IMR-90 (cell line): ENCODE results near the gene THBS1. TPM values are rescaled to one million over a fixed set of nuclear protein-coding genes. Genes with fewer than 3 reads are reported as not detected.

Experiments used
- ATAC-seq: fragments of 200-7000 bp; cut with Tn5 transposase; 2 replicates; pipeline ENCODE4 v1.9.1; 2020; ENCODE audit warnings: low read depth, mild to moderate bottlenecking, moderate library complexity
- BruUV-seq: library from RNA; stranded (reverse); fragments of 400-500 nt; replicated peaks from 2 replicates; lab custom pipeline; 2021; lab: Mats Ljungman, UMichigan
- CTCF ChIA-PET: fragments of 300-600 bp; formaldehyde crosslinking; extraction: SDS; loops from one replicate; lab custom pipeline; 2021; ENCODE audit warnings: antibody characterized with exemption; lab: Yijun Ruan, JAX
- POLR2A ChIA-PET: fragments of 300-600 bp; sonication (Branson Sonifier 250); formaldehyde crosslinking; loops from one replicate; lab custom pipeline; 2022; ENCODE audit warnings: antibody characterized with exemption; ENCODE audit not compliant: unreplicated experiment; lab: Charles Lee
- DNase-seq: peaks from one replicate; pipeline ENCODE4 v3.0.0; 2013
- H2AFZ ChIP-seq: replicated peaks from 2 replicates; pipeline ENCODE3; 2013; ENCODE audit warnings: low read length, mild to moderate bottlenecking; ENCODE audit not compliant: poor library complexity
- H2AK5ac ChIP-seq: 2 replicates; pipeline ENCODE4 v1.6.1; 2013; ENCODE audit warnings: low read depth, low read length, inconsistent platforms
- H2AK9ac ChIP-seq: replicated peaks from 2 replicates; pipeline ENCODE3; 2013; ENCODE audit warnings: mild to moderate bottlenecking, low read depth, low read length, moderate library complexity; ENCODE audit not compliant: poor library complexity
- H2BK120ac ChIP-seq: 2 replicates; pipeline ENCODE4 v1.6.1; 2013; ENCODE audit warnings: low read depth, low read length, inconsistent platforms
- H2BK15ac ChIP-seq: 3 replicates; pipeline ENCODE4 v1.6.1; 2013; ENCODE audit warnings: low read depth, low read length, inconsistent platforms
- H2BK20ac ChIP-seq: 2 replicates; pipeline ENCODE4 v1.6.1; 2013; ENCODE audit warnings: low read depth, mild to moderate bottlenecking, inconsistent platforms, low read length, moderate library complexity
- H2BK5ac ChIP-seq: 2 replicates; pipeline ENCODE4 v1.6.1; 2013; ENCODE audit warnings: mild to moderate bottlenecking, low read depth, low read length, inconsistent platforms; ENCODE audit not compliant: poor library complexity, severe bottlenecking
- H3K14ac ChIP-seq: replicated peaks from 2 replicates; pipeline ENCODE4 v1.6.1; 2013; ENCODE audit warnings: low read depth, low read length, inconsistent platforms
- H3K18ac ChIP-seq: 2 replicates; pipeline ENCODE4 v1.6.1; 2013; ENCODE audit warnings: low read depth, low read length, control low read depth
- H3K23ac ChIP-seq: 2 replicates; pipeline ENCODE4 v1.6.1; 2013; ENCODE audit warnings: low read depth, low read length, inconsistent platforms
- H3K27ac ChIP-seq: 2 replicates; pipeline ENCODE4 v1.5.1; 2013; ENCODE audit warnings: mild to moderate bottlenecking, control low read depth, low read length; ENCODE audit not compliant: insufficient read depth
- H3K27me3 ChIP-seq: 2 replicates; pipeline ENCODE4 v1.6.1; 2013; ENCODE audit warnings: low read length; ENCODE audit not compliant: control insufficient read depth, insufficient read depth
- H3K36me3 ChIP-seq: 2 replicates; pipeline ENCODE4 v1.6.1; 2013; ENCODE audit warnings: low read length, mixed read lengths; ENCODE audit not compliant: control insufficient read depth, insufficient read depth
- H3K4ac ChIP-seq: 2 replicates; pipeline ENCODE4 v1.6.1; 2013; ENCODE audit warnings: low read depth, low read length, inconsistent platforms
- H3K4me1 ChIP-seq: 2 replicates; pipeline ENCODE4 v1.6.1; 2013; ENCODE audit warnings: low read length, mixed read lengths; ENCODE audit not compliant: control insufficient read depth, insufficient read depth
- H3K4me2 ChIP-seq: 2 replicates; pipeline ENCODE4 v1.6.1; 2013; ENCODE audit warnings: low read depth, mild to moderate bottlenecking, control low read depth, low read length, moderate library complexity
- H3K4me3 ChIP-seq: 2 replicates; pipeline ENCODE4 v1.5.1; 2013; ENCODE audit warnings: low read depth, mild to moderate bottlenecking, control low read depth, low read length, moderate library complexity; ENCODE audit not compliant: insufficient read depth
- H3K56ac ChIP-seq: 2 replicates; pipeline ENCODE4 v1.6.1; 2013; ENCODE audit warnings: low read length, inconsistent platforms; ENCODE audit not compliant: insufficient read depth; ENCODE audit errors: extremely low read depth
- H3K79me1 ChIP-seq, 2 experiments: 2 replicates each; pipeline ENCODE4 v1.6.1; 2013; ENCODE audit warnings: low read length in 2 of 2, inconsistent platforms in 1 of 2, low read depth in 1 of 2
- H3K9ac ChIP-seq: 2 replicates; pipeline ENCODE4 v1.6.1; 2013; ENCODE audit warnings: low read depth, low read length, control low read depth
- H3K9me1 ChIP-seq: 2 replicates; pipeline ENCODE4 v1.6.1; 2013; ENCODE audit warnings: low read length, inconsistent platforms; ENCODE audit not compliant: insufficient read depth
- H3K9me3 ChIP-seq: 2 replicates; pipeline ENCODE4 v1.6.1; 2013; ENCODE audit warnings: low read length; ENCODE audit not compliant: control insufficient read depth, insufficient read depth
- H4K20me1 ChIP-seq: 2 replicates; pipeline ENCODE4 v1.6.1; 2013; ENCODE audit warnings: low read length, inconsistent platforms; ENCODE audit not compliant: insufficient read depth
- H4K5ac ChIP-seq: 2 replicates; pipeline ENCODE4 v1.6.1; 2013; ENCODE audit warnings: mild to moderate bottlenecking, low read depth, low read length, control low read depth
- H4K8ac ChIP-seq, 2 experiments: 2 replicates each; pipeline ENCODE4 v1.6.1; 2013; ENCODE audit warnings: low read depth in 2 of 2, low read length in 2 of 2, control low read depth in 1 of 2, inconsistent platforms in 1 of 2
- H4K91ac ChIP-seq: 2 replicates; pipeline ENCODE4 v1.6.1; 2013; ENCODE audit warnings: low read depth, low read length, inconsistent platforms; ENCODE audit not compliant: insufficient read depth
- POLR2A ChIP-seq: IDR thresholded peaks from 2 replicates; pipeline ENCODE4 v1.6.1; 2012; ENCODE audit warnings: mild to moderate bottlenecking, low read depth, low read length
- WGBS, 2 experiments: methylation state at CpG; one replicate each; pipeline versions ENCODE4 v1.1.5 to v1.1.7; 2013; ENCODE audit warnings: missing lambda C conversion rate in 2 of 2; ENCODE audit not compliant: insufficient read length in 1 of 2; ENCODE audit errors: extremely low coverage in 2 of 2; 5-methylcytosine and 5-hydroxymethylcytosine counted together
- dilution Hi-C: fragments of 300-500 bp; cut with HindIII; formaldehyde crosslinking; loops from one replicate; pipeline ENCODE4 v1.14.3; 2018; ENCODE audit warnings: low sequenced_read_pairs; ENCODE audit not compliant: unreplicated experiment
- in situ Hi-C: fragments of 300-500 bp; cut with MboI; formaldehyde crosslinking; loops from 3 replicates; pipeline ENCODE4 v1.14.3; 2019; ENCODE audit warnings: low sequenced_read_pairs, inconsistent platforms, mixed read lengths
- intact Hi-C: fragments of 100-400 bp; cut with micrococcal nuclease; formaldehyde crosslinking; loops from 2 replicates; pipeline ENCODE4 v1.10.0; 2022
- polyA plus RNA-seq, 3 experiments: library from polyadenylated mRNA; depleted of rRNA; stranded (reverse); fragments of >200 nt; gene quantifications; 2 replicates each; pipeline ENCODE4 v1.2.3, GENCODE V29; 2012; ENCODE audit warnings: low replicate concordance in 1 of 3
- total RNA-seq: library from RNA; depleted of rRNA; stranded (reverse); fragments of >200 nt; gene quantifications from 2 replicates; pipeline ENCODE4 v1.2.3, GENCODE V29; 2012
- TF ChIP-seq, protein P1 (sequence below): fragments of 150-350 bp; IDR thresholded peaks from 2 replicates; pipeline ENCODE4 v1.6.1; 2016; ENCODE audit warnings: low read depth, mild to moderate bottlenecking, low read length, moderate library complexity, borderline replicate concordance

THBS1 gene
- total and polyA plus RNA-seq, 2 of the 4 experiments (the other 2 are of a cell fraction) = 1,562 to 4,071 TPM

DNA sequence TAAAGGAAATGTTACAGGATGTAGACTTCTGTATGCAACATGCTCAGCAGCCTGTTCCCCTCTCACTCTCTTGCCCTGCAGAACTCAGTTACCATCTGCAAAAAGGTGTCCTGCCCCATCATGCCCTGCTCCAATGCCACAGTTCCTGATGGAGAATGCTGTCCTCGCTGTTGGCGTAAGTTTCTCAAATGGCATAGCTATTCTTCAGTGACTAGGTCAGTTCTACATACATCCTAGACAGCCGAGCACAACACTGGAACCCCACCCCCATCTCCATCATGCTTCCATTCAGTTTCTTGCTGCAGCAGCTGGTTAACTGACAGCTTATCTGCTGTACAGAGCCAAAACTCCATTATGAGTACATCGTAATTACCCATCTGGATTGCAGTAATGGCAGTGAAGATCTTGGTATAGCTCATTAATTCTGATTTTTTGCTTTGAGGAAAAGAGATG lies 4.5 kb downstream of the THBS1 start:
- H3K27ac ChIP-seq = peak overlapping the region; percentile 6; the same call in 1 of the 2 replicates
- H3K9me1 ChIP-seq = peaks cover 10% of the 10 kb centered on the region; the same call in 1 of the 2 replicates
- no TSS peak for BruUV-seq
- DNase-seq (peak; percentile 46), ATAC-seq (no peak)
- H2BK5ac ChIP-seq = peak overlapping the region; percentile 13
- H2BK15ac ChIP-seq = no peak overlapping the region
- H3K9me3 ChIP-seq = no peaks in the 10 kb centered on the region
- no peak overlapping the region for H2BK120ac ChIP-seq
- H3K4ac ChIP-seq = peak overlapping the region; percentile 5; the same call in 1 of the 2 replicates
- peak overlapping the region; percentile 19; the same call in 1 of the 2 replicates for H3K23ac ChIP-seq
- H3K56ac ChIP-seq = 0 out of 2 replicates have a peak overlapping the region, but pooled peaks have one; percentile 1
- intact Hi-C loops (no loop called here), dilution Hi-C loops (no loop called here), in situ Hi-C loops (no loop called here)
- H4K20me1 ChIP-seq = peaks cover 95% of the 10 kb centered on the region
- ChIA-PET POLR2A (interaction anchor here (0.8 to 1.3 kb wide), 4 partner anchors 171 to 589 kb away, joined by 3 to 8 read pairs (median 4); no protein-coding TSS in a partner anchor), CTCF (interaction anchor here (1.0 kb wide), 1 partner anchor 172 kb away, joined by 4 read pairs; no protein-coding TSS in a partner anchor)
- no peak overlapping the region for H4K5ac ChIP-seq
- H3K14ac ChIP-seq = peak overlapping the region; percentile 39; the same call in 1 of the 2 replicates
- H2AK5ac ChIP-seq = no peak overlapping the region
- TF ChIP-seq, protein P1, sequence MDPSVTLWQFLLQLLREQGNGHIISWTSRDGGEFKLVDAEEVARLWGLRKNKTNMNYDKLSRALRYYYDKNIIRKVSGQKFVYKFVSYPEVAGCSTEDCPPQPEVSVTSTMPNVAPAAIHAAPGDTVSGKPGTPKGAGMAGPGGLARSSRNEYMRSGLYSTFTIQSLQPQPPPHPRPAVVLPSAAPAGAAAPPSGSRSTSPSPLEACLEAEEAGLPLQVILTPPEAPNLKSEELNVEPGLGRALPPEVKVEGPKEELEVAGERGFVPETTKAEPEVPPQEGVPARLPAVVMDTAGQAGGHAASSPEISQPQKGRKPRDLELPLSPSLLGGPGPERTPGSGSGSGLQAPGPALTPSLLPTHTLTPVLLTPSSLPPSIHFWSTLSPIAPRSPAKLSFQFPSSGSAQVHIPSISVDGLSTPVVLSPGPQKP = no peak
- TF ChIP-seq POLR2A = peak; percentile 71
- H2AK9ac ChIP-seq = no peak overlapping the region
- 87% methylated on average over 3 of the region's 4 CpGs; no CpG with 5 or more reads in 1 of the 2 experiments for WGBS, 2 experiments
- peak overlapping the region; percentile 41 for H3K4me2 ChIP-seq
- peaks cover 78% of the 10 kb centered on the region for H3K36me3 ChIP-seq
- H4K91ac ChIP-seq = no peak overlapping the region
- no peak overlapping the region for H2BK20ac ChIP-seq
- no peaks in the 10 kb centered on the region for H3K27me3 ChIP-seq
- peak overlapping the region; percentile 40 for H3K9ac ChIP-seq
- H3K79me1 ChIP-seq = peaks cover 4 to 78% of the 10 kb centered on the region in 2 experiments; a peak in 3 of 4 replicates
- no peak overlapping the region for H3K18ac ChIP-seq
- H3K4me3 ChIP-seq = peak overlapping the region; percentile 24
- no peaks in the 10 kb centered on the region for H3K4me1 ChIP-seq
- H2AFZ ChIP-seq = no peak overlapping the region
- peak overlapping the region in 1 of 2 experiments; percentile 32; a peak in 1 of 4 replicates for H4K8ac ChIP-seq
